OCI-LY7 (cell line): Measurements from ENCODE around the gene KLK12. TPM values are rescaled to one million over a fixed set of nuclear protein-coding genes. Genes with fewer than 3 reads are reported as not detected.

ENCODE experiments used
- BruUV-seq: library from RNA; stranded (reverse); fragments of 400-500 nt; replicated peaks from 2 replicates; lab custom pipeline; 2021; lab: Mats Ljungman, UMichigan
- CTCF ChIA-PET: fragments of 300-600 bp; sonication (Branson Sonifier 250); formaldehyde crosslinking; loops from one replicate; lab custom pipeline; 2022; ENCODE audit warnings: antibody characterized with exemption; ENCODE audit not compliant: unreplicated experiment; lab: Charles Lee
- POLR2A ChIA-PET: fragments of 300-600 bp; sonication (Branson Sonifier 250); formaldehyde crosslinking; loops from one replicate; lab custom pipeline; 2022; ENCODE audit warnings: antibody characterized with exemption; lab: Charles Lee
- DNase-seq: peaks from one replicate; pipeline ENCODE4 v3.0.0-alpha.2; 2015; ENCODE audit warnings: low spot score
- H2AFZ ChIP-seq: fragments of 200-600 bp; sonication (generic), shearing (Covaris generic); 2 replicates; pipeline ENCODE4 v1.6.1; 2014; ENCODE audit warnings: mild to moderate bottlenecking, antibody characterized with exemption, low read length, moderate library complexity
- H3K27ac ChIP-seq: fragments of 200-600 bp; sonication (generic); 2 replicates; pipeline ENCODE4 v1.5.1; 2014; ENCODE audit warnings: mixed run types, low read depth, mild to moderate bottlenecking, moderate library complexity, low read length, inconsistent platforms; ENCODE audit not compliant: poor library complexity, severe bottlenecking
- H3K36me3 ChIP-seq: fragments of 200-600 bp; sonication (generic); 2 replicates; pipeline ENCODE4 v1.6.1; 2014; ENCODE audit warnings: mild to moderate bottlenecking, antibody characterized with exemption, low read length, moderate library complexity, mixed read lengths; ENCODE audit not compliant: insufficient read depth
- H3K4me1 ChIP-seq: fragments of 200-600 bp; sonication (generic); 2 replicates; pipeline ENCODE4 v1.5.1; 2014; ENCODE audit warnings: mild to moderate bottlenecking, low read length; ENCODE audit not compliant: insufficient read depth, poor library complexity, severe bottlenecking
- H3K4me2 ChIP-seq: fragments of 200-600 bp; sonication (generic); 2 replicates; pipeline ENCODE4 v1.6.1; 2014; ENCODE audit warnings: mild to moderate bottlenecking, low read length
- H3K4me3 ChIP-seq: fragments of 200-600 bp; sonication (generic); 2 replicates; pipeline ENCODE4 v1.5.1; 2014; ENCODE audit warnings: mild to moderate bottlenecking, low read depth, low read length; ENCODE audit not compliant: poor library complexity, severe bottlenecking
- H3K79me2 ChIP-seq: fragments of 200-600 bp; sonication (generic); 2 replicates; pipeline ENCODE4 v1.6.1; 2016; ENCODE audit warnings: low read depth, mild to moderate bottlenecking, low read length, moderate library complexity, mixed read lengths; ENCODE audit not compliant: insufficient read depth
- H3K9me2 ChIP-seq: fragments of 200-600 bp; sonication (generic); 2 replicates; pipeline ENCODE4 v1.6.1; 2016; ENCODE audit warnings: mild to moderate bottlenecking, low read length, mixed read lengths; ENCODE audit not compliant: insufficient read depth
- H3K9me3 ChIP-seq: fragments of 200-600 bp; sonication (generic); 2 replicates; pipeline ENCODE4 v1.6.1; 2014; ENCODE audit warnings: mild to moderate bottlenecking, mixed run types, low read length, mixed read lengths
- H4K20me1 ChIP-seq: fragments of 200-600 bp; sonication (generic); 2 replicates; pipeline ENCODE4 v1.6.1; 2014; ENCODE audit warnings: mild to moderate bottlenecking, antibody characterized with exemption, low read length, moderate library complexity, mixed read lengths; ENCODE audit not compliant: insufficient read depth
- CTCF ChIP-seq: fragments of 200-600 bp; sonication (generic); conservative IDR thresholded peaks from 2 replicates; pipeline ENCODE4 v1.5.1; 2014; ENCODE audit warnings: mild to moderate bottlenecking, antibody characterized with exemption, low read length, moderate library complexity, mixed read lengths
- EZH2phosphoT487 ChIP-seq: fragments of 200-600 bp; sonication (generic); IDR thresholded peaks from 2 replicates; pipeline ENCODE4 v1.6.1; 2018; ENCODE audit warnings: low read depth, borderline replicate concordance, mild to moderate bottlenecking, mixed run types, antibody characterized with exemption, low read length, moderate library complexity, mixed read lengths
- intact Hi-C: fragments of 100-400 bp; cut with micrococcal nuclease; formaldehyde crosslinking; loops from one replicate; pipeline ENCODE4 v1.10.0; 2022; ENCODE audit not compliant: unreplicated experiment
- total RNA-seq, 2 experiments: library from RNA; depleted of rRNA in 1 of 2; stranded (reverse); fragments of >200 nt in 1 of 2; shearing (Covaris generic) in 1 of 2; gene quantifications; 2 replicates each; pipeline ENCODE4 v1.2.3, GENCODE V29; 2014 to 2022

Gene KLK12
- total RNA-seq, 2 experiments from 2014 or later: not detected

GRCh38 chr19:51020988-51021651 lies 13.7 kb downstream of the KLK12 start:
- POLR2A ChIA-PET: interaction anchor here (0.5 to 0.7 kb wide), 3 partner anchors 132 to 1585 kb away, joined by 3 read pairs; no protein-coding TSS in a partner anchor
- Histone ChIP-seq H3K4me2 (no peak overlapping the region), H4K20me1 (no peaks in the 10 kb centered on the region), H3K36me3 (no peaks in the 10 kb centered on the region), H3K9me3 (no peaks in the 10 kb centered on the region), H3K4me1 (no peaks in the 10 kb centered on the region), H3K79me2 (no peaks in the 10 kb centered on the region), H3K27ac (no peak overlapping the region), H3K4me3 (no peak overlapping the region), H3K9me2 (no peaks in the 10 kb centered on the region), H2AFZ (0 out of 2 replicates have a peak overlapping the region, but pooled peaks have one; percentile 42)
- no peak for TF ChIP-seq EZH2phosphoT487
- TF ChIP-seq CTCF: peak; percentile 82
- peak; percentile 40 for DNase-seq
- CTCF ChIA-PET: no interaction called here
- BruUV-seq: no TSS peak
- intact Hi-C loops: no loop called here

- no peak within 1 kb of the TSS for H3K4me3 ChIP-seq
- H2AFZ ChIP-seq: no peak within 1 kb of the TSS
- no peaks in the 10 kb centered on the region for H3K4me1 ChIP-seq
- BruUV-seq: no TSS peak
- intact Hi-C loops: no loop called here
- H3K9me2 ChIP-seq: no peaks in the 10 kb centered on the region
- CTCF ChIA-PET: no interaction called here
- POLR2A ChIA-PET: no interaction called here
- H3K9me3 ChIP-seq: no peaks in the 10 kb centered on the region
- TF ChIP-seq EZH2phosphoT487: no peak
- no peak for TF ChIP-seq CTCF
- no peak for DNase-seq
- H3K27ac ChIP-seq: no peak within 1 kb of the TSS
- no peaks in the 10 kb centered on the region for H3K36me3 ChIP-seq
- H3K4me2 ChIP-seq: no peak within 1 kb of the TSS
- H3K79me2 ChIP-seq: no peaks in the 10 kb centered on the region
- no peaks in the 10 kb centered on the region for H4K20me1 ChIP-seq
Measured at GRCh38 chr19:51019544-51019925, 15.3 kb downstream of the KLK12 start, which contains the start of gene KLK10. KLK10 (minus strand) TSS chr19:51019709; CDS start chr19:51019130, 579 bp downstream.
